Endothelial cell of umbilical vein (primary cell): ENCODE data around the gene RPL21. TPM values are rescaled to one million over a fixed set of nuclear protein-coding genes. Genes with fewer than 3 reads are reported as not detected.

Experiments used
- BruUV-seq: library from RNA; stranded (reverse); fragments of 400-500 nt; replicated peaks from 2 replicates; lab custom pipeline; 2021; lab: Mats Ljungman, UMichigan
- CTCF ChIA-PET: fragments of 300-600, 350-600 bp; sonication (Branson Sonifier 250); formaldehyde crosslinking; loops from one replicate; lab custom pipeline; 2021; ENCODE audit warnings: antibody characterized with exemption, inconsistent platforms; lab: Charles Lee
- POLR2A ChIA-PET: fragments of 300-600, 350-600 bp; sonication (Branson Sonifier 250); formaldehyde crosslinking; loops from one replicate; lab custom pipeline; 2021; ENCODE audit warnings: antibody characterized with exemption, inconsistent platforms; lab: Charles Lee
- DNase-seq: peaks from one replicate; pipeline ENCODE4 v3.0.0-alpha.2; 2011; ENCODE audit warnings: low read depth, low spot score
- FAIRE-seq: peaks from 2 replicates; lab custom pipeline; 2011; peaks lifted over from hg19 to GRCh38; lab: Jason Lieb, UNC
- H2AFZ ChIP-seq: 2 replicates; pipeline ENCODE4 v1.6.0; 2012; ENCODE audit warnings: low read depth, low read length, control low read depth, inconsistent platforms
- H3K27ac ChIP-seq: 2 replicates; pipeline ENCODE4 v1.5.1; 2011; ENCODE audit warnings: low read depth, mild to moderate bottlenecking, control low read depth, low read length, moderate library complexity; ENCODE audit not compliant: insufficient read depth
- H3K27me3 ChIP-seq, 2 experiments: 2 replicates each; pipeline versions ENCODE4 v1.6.0 to v1.6.1; 2011; ENCODE audit warnings: low read length in 2 of 2, mixed read lengths in 1 of 2; ENCODE audit not compliant: control insufficient read depth in 2 of 2, insufficient read depth in 2 of 2
- H3K36me3 ChIP-seq, 2 experiments: 2 replicates in 1 of 2; 3 replicates in 1 of 2; pipeline ENCODE4 v1.5.1; 2011; ENCODE audit warnings: low read length in 2 of 2, mild to moderate bottlenecking in 1 of 2, moderate library complexity in 1 of 2; ENCODE audit not compliant: control insufficient read depth in 2 of 2, insufficient read depth in 2 of 2; ENCODE audit errors: extremely low read depth in 1 of 2
- H3K4me1 ChIP-seq: 3 replicates; pipeline ENCODE4 v1.5.1; 2011; ENCODE audit warnings: mild to moderate bottlenecking, low read length; ENCODE audit not compliant: control insufficient read depth, insufficient read depth; ENCODE audit errors: extremely low read depth
- H3K4me2 ChIP-seq: 2 replicates; pipeline ENCODE4 v1.6.1; 2011; ENCODE audit warnings: low read length, control low read depth, mixed read lengths; ENCODE audit not compliant: insufficient read depth
- H3K4me3 ChIP-seq, 3 experiments: fragments of 200-600 bp in 1 of 3; sonication (generic), shearing (Covaris generic) in 1 of 3; replicated peaks in 1 of 3; 2 replicates each; pipeline ENCODE4 v1.5.1; 2011 to 2016; ENCODE audit warnings: control low read depth in 3 of 3, low read length in 3 of 3, mild to moderate bottlenecking in 2 of 3, inconsistent platforms in 1 of 3, low read depth in 1 of 3, moderate library complexity in 1 of 3; ENCODE audit not compliant: insufficient read depth in 1 of 3
- H3K79me2 ChIP-seq: 2 replicates; pipeline ENCODE4 v1.6.0; 2012; ENCODE audit warnings: low read length, inconsistent platforms; ENCODE audit not compliant: control insufficient read depth, insufficient read depth
- H3K9ac ChIP-seq: replicated peaks from 2 replicates; pipeline ENCODE3; 2011; ENCODE audit warnings: low read length, control low read depth; ENCODE audit not compliant: insufficient read depth; ENCODE audit errors: extremely low read depth
- H3K9me1 ChIP-seq: replicated peaks from 3 replicates; pipeline ENCODE4 v1.6.0; 2011; ENCODE audit warnings: mild to moderate bottlenecking, low read length; ENCODE audit not compliant: control insufficient read depth, insufficient read depth; ENCODE audit errors: extremely low read depth
- H3K9me3 ChIP-seq: replicated peaks from 2 replicates; pipeline ENCODE4 v1.5.1; 2012; ENCODE audit warnings: low read length, inconsistent platforms; ENCODE audit not compliant: control insufficient read depth, insufficient read depth
- H4K20me1 ChIP-seq: replicated peaks from 2 replicates; pipeline ENCODE3; 2011; ENCODE audit warnings: mild to moderate bottlenecking, low read length; ENCODE audit not compliant: control insufficient read depth, insufficient read depth; ENCODE audit errors: extremely low read depth
- CTCF ChIP-seq, 2 donors: IDR thresholded peaks; 1 replicate in 1 of 2; 2 replicates in 1 of 2; pipeline ENCODE4 v1.5.1; 2011; ENCODE audit warnings: low read length in 2 of 2, mild to moderate bottlenecking in 2 of 2, moderate library complexity in 2 of 2, control low read depth in 1 of 2, inconsistent platforms in 1 of 2, low read depth in 1 of 2; ENCODE audit not compliant: insufficient read depth in 1 of 2; ENCODE audit errors: extremely low read depth in 1 of 2
- EZH2 ChIP-seq: IDR thresholded peaks from 2 replicates; pipeline ENCODE4 v1.6.1; 2012; ENCODE audit warnings: borderline replicate concordance, low read depth, mild to moderate bottlenecking, moderate library complexity, low read length, inconsistent platforms; ENCODE audit not compliant: severe bottlenecking
- JUN ChIP-seq: IDR thresholded peaks from 2 replicates; pipeline ENCODE4 v1.6.1; 2011; ENCODE audit warnings: borderline replicate concordance, low read depth; ENCODE audit not compliant: insufficient read length, insufficient read depth
- MAX ChIP-seq: IDR thresholded peaks from 2 replicates; pipeline ENCODE4 v1.6.1; 2011; ENCODE audit not compliant: insufficient read depth, insufficient read length
- POLR2A ChIP-seq: IDR thresholded peaks from 2 replicates; pipeline ENCODE4 v1.6.1; 2012; ENCODE audit warnings: low read depth, mild to moderate bottlenecking, control low read depth, low read length
- POLR2AphosphoS5 ChIP-seq: IDR thresholded peaks from 2 replicates; pipeline ENCODE4 v1.6.1; 2012; ENCODE audit warnings: low read depth, mild to moderate bottlenecking, control low read depth, low read length, moderate library complexity; ENCODE audit not compliant: insufficient read depth
- dilution Hi-C: fragments of 300-500 bp; cut with MboI; formaldehyde crosslinking; loops from one replicate; pipeline ENCODE4 v1.15.0; 2019; ENCODE audit warnings: low sequenced_read_pairs; ENCODE audit not compliant: extremely low pct_ligation_motif_present
- intact Hi-C: fragments of 100-400 bp; cut with micrococcal nuclease; formaldehyde crosslinking; loops from one replicate; pipeline ENCODE4 v1.10.0; 2022
- polyA plus RNA-seq, 4 experiments: library from polyadenylated mRNA; depleted of rRNA in 3 of 4; stranded (reverse) in 3 of 4; unstranded in 1 of 4; fragments of >200 nt; gene quantifications; 2 replicates each; pipeline versions ENCODE4 v1.2.1 to v1.2.3, GENCODE V29; 2011 to 2012; ENCODE audit warnings: missing spikeins in 1 of 4
- total RNA-seq: library from RNA; stranded (reverse); gene quantifications from 2 replicates; pipeline ENCODE4 v1.2.3, GENCODE V29; 2021

Gene RPL21
- total and polyA plus RNA-seq, 2 donors (not counting 3 experiments of a cell fraction or from before 2014, with no cell fraction given): 585 to 871 TPM

- TF ChIP-seq POLR2AphosphoS5 (no peak), MAX (no peak), JUN (peak; percentile 21), EZH2 (no peak), POLR2A (peak; percentile 15)
- dilution Hi-C loops (no loop called here), intact Hi-C loops (no loop called here)
- Histone ChIP-seq H2AFZ (no peak overlapping the region), H3K4me1 (peaks cover 12% of the 10 kb centered on the region), H3K9ac (no peak overlapping the region), H3K4me2 (peak overlapping the region; percentile 33), H4K20me1 (peaks cover 6% of the 10 kb centered on the region), H3K79me2 (peaks cover 17% of the 10 kb centered on the region), H3K9me1 (no peaks in the 10 kb centered on the region), H3K9me3 (no peaks in the 10 kb centered on the region), H3K36me3 (peaks cover 7 to 29% of the 10 kb centered on the region in 2 experiments), H3K27ac (peak overlapping the region; percentile 35), H3K27me3 (no peaks in the 10 kb centered on the region), H3K4me3 (no peak overlapping the region)
- ChIA-PET CTCF (interaction anchor here (1.0 to 2.5 kb wide), 2 partner anchors 11 to 275 kb away, joined by 3 to 11 read pairs; partner anchors contain the start of gene RASL11A), POLR2A (no interaction called here)
- no TSS peak for BruUV-seq
- FAIRE-seq: peak; percentile 12
- DNase-seq: peak; percentile 68
Observed at GRCh38 chr13:27259831-27260230, 8.5 kb downstream of the RPL21 start.

- H4K20me1 ChIP-seq: peaks cover 6% of the 10 kb centered on the region
- no peak overlapping the region for H3K4me2 ChIP-seq
- dilution Hi-C loops (no loop called here), intact Hi-C loops (no loop called here)
- H3K27ac ChIP-seq: no peak overlapping the region
- H3K9me1 ChIP-seq: no peaks in the 10 kb centered on the region
- H3K9ac ChIP-seq: no peak overlapping the region
- CTCF ChIA-PET: no interaction called here
- peaks cover 12% of the 10 kb centered on the region for H3K4me1 ChIP-seq
- H3K36me3 ChIP-seq: peaks cover 5 to 23% of the 10 kb centered on the region in 2 experiments
- DNase-seq (no peak), FAIRE-seq (no peak)
- no TSS peak for BruUV-seq
- H2AFZ ChIP-seq: no peak overlapping the region
- H3K27me3 ChIP-seq: no peaks in the 10 kb centered on the region
- H3K4me3 ChIP-seq: no peak overlapping the region
- peaks cover 10% of the 10 kb centered on the region for H3K79me2 ChIP-seq
- TF ChIP-seq CTCF (IDR thresholded peaks at IDR 0.05; ENCODE audit: extremely low read depth in 1 of 2, insufficient read depth in 1 of 2, low read depth in 1 of 2, low read length in 2 of 2) (no peak), MAX (no peak)
- H3K9me3 ChIP-seq: no peaks in the 10 kb centered on the region
- POLR2A ChIA-PET: interaction anchor here (1.5 kb wide), 1 partner anchor 9 kb away, joined by 3 read pairs; the partner anchor contains the start of gene RASL11A
Observed at GRCh38 chr13:27261396-27261795, 10.0 kb downstream of the RPL21 start.
